ENCODE measurements around the gene GNA14.

GRCh38 chr9:77554586-77555105 is 93.5 kb downstream of the GNA14 start:
- TF ChIP-seq CTCF (IDR thresholded peaks at IDR 0.05) (no peak), POLR2A (IDR thresholded peaks at IDR 0.05) (no peak)
